Peyer's patch (tissue), 4 donors: ENCODE data around the gene GABBR2.

Source experiments
- CTCF ChIP-seq, 6 experiments: fragments of 450-650 bp in 4 of 6; fragments of 200-600 bp in 2 of 6; sonication (generic) in 1 of 6; IDR thresholded peaks; one replicate each; pipeline ENCODE4 v1.5.1; 2017 to 2019; ENCODE audit warnings: antibody characterized with exemption in 6 of 6, mild to moderate bottlenecking in 3 of 6, moderate library complexity in 1 of 6
- POLR2A ChIP-seq, 2 donors: fragments of 450-650 bp; IDR thresholded peaks; one replicate each; pipeline ENCODE4 v1.5.1; 2017; ENCODE audit warnings: antibody characterized with exemption in 2 of 2, mild to moderate bottlenecking in 2 of 2, moderate library complexity in 2 of 2

GRCh38 chr9:98573749-98574278, 134.9 kb downstream of the GABBR2 start:
- TF ChIP-seq CTCF (IDR thresholded peaks at IDR 0.05), result no peak
- no peak for TF ChIP-seq POLR2A (IDR thresholded peaks at IDR 0.05)
